ACHN (cell line): Measurements from ENCODE around the gene PDZK1IP1.
"Not testable (repeated sequence)": the region's sequence is repeated elsewhere in the genome, so short reads cannot be mapped to it uniquely, and the experiment has no call there.

ENCODE experiments used
- DNase-seq: peaks from one replicate; pipeline ENCODE4 v3.0.0-alpha.2; 2015
- in situ Hi-C: cut with HindIII; loops from 2 replicates; pipeline ENCODE4 v1.10.0; 2017; ENCODE audit warnings: low sequenced_read_pairs, low pct_ligation_motif_present, low pct_unique_long_range_greater_than_20kb

Gene PDZK1IP1

DNA sequence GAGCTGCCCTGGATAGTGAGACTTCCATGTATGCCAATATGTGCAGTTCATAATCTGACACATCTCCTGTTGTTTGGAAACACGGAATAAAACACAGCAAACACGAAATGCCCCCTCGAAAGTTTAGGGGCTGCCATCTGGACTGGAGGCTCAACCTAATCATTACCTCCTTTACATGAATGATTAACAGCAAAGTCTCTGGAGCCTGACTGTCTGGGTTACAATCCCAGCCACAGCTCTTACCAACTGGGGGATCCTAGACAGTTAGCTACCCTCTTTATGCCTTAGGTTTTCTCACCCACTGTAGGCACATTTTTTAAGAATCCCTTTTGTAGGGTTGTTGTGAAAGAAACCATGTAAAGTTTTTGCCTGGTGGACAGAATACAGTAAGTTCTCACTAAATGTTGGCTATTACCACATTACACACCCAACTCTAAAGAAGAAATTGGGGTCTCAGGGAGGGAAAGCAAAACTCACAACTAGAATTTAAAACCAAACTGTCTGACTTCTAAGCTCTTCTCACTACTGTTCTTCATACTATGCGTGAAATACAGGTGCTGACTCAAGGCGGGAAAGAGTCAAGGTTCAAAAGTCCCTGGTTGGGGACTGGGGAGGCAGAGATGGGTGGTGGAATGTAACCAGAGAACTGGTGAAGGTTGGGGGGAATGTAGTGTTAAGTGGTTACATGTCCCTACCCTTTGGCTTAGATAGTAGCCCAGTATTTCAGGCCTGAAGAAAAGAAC, 28.4 kb downstream of the PDZK1IP1 start:
- in situ Hi-C loops: no loop called here

DNA sequence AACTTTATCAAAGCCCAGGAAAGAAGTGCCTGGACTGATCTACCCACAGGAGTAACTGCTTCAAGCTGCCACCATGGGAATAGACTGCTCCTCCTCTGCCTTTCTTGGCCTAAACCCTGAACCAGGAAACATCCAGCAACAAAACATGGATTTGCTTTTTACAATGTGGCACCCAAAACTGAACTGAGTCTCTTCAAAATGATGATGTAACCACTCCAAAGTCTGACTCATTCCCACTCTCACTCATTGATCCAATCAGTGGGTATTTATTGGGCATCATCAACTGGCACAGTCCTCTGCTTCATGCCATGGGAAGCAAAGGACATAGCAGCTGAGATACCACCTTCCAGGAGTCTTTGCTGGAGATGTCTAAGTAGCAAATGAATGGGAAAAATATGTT, 29.1 kb downstream of the PDZK1IP1 start:
- no peak for DNase-seq
- in situ Hi-C loops: no loop called here

More for the DNA sequence above, 28.4 kb downstream of the PDZK1IP1 start:
- peak; percentile 38 for DNase-seq

DNA sequence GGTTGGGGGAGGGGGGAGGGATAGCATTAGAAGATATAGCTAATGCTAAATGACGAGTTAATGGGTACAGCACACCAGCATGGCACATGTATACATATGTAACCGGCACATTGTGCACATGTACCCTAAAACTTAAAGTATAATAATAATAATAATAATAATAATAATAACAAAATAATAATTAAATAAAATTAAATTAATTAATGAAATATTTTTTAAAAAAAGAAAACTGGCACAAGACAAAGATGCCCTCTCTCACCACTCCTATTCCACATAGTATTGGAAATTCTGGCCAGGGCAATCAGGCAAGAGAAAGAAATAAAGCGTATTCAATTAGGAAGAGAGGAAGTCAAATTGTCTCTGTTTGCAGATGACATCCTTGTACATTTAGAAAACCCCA, 31.9 kb downstream of the PDZK1IP1 start:
- in situ Hi-C loops, DNase-seq: not testable (repeated sequence)

DNA sequence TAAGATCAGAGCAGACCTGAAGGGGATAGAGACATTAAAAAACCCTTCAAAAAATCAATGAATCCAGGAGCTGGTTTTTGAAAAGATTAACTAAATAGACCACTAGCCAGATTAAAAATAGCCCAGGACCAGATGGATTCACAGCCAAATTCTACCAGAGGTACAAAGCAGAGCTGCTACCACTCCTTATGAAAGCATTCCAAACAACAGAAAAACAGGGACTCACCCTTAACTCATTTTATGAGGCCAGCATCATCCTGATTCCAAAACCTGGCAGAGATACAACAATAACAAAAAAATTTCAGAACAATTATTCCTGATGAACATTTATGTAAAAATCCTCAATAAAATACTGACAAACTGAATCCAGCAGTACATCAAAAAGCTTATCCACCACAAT, 33.4 kb downstream of the PDZK1IP1 start:
- in situ Hi-C loops, DNase-seq: not testable (repeated sequence)

DNA sequence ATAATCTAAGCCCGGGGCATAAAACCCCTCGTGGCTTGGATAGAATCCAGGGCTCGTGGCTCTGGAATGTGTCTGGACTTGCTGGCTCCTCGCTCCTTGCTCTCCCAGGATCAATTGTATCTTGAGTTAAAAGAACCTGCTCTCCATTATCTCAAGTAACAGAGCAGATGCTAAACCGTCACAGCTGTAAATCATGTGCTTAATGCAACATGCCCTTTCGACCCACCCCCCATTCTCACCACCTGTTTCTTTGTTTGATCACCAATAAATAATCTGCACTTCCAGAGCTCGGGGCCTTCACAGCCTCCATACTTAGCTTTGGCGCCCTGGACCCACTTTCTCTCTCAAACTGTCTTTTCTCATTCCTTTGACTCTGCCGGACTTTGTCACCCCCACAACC, 40.7 kb downstream of the PDZK1IP1 start:
- DNase-seq, in situ Hi-C loops: not testable (repeated sequence)

DNA sequence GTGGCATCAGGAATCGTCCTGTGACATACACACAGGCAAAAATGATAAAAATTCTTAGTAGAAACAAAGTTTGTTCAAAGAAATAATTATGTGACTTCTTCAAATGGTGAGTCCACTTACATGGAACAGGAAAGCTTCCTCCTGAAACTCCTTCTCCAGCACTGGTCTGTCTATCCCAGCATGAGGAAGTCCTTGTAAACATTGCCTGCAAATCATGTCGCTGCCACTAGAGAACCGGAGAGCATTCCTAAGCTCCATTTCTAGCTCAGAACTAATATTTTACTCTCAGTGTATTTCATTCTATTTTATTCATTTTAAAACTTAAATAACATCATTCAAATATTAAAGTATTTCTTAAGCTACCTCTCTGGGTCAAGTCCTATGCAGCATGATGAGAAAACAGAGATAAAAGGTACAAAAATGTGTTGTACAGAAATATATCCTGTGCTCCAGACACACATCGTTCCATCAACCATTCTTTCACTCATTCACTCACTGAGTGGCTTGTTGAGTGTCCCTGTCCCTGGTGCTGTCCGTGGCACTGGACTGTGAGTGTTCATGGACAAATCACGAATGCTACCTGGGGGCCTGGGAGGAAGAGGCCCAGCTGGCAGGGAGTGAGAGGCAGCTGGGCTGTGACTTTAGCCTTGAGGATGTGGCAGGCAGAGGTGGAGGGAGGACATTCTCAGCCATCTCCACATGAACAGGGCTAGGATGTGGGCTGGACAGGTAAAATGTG, 42.6 kb downstream of the PDZK1IP1 start:
- DNase-seq: no peak
- in situ Hi-C loops: no loop called here

DNA sequence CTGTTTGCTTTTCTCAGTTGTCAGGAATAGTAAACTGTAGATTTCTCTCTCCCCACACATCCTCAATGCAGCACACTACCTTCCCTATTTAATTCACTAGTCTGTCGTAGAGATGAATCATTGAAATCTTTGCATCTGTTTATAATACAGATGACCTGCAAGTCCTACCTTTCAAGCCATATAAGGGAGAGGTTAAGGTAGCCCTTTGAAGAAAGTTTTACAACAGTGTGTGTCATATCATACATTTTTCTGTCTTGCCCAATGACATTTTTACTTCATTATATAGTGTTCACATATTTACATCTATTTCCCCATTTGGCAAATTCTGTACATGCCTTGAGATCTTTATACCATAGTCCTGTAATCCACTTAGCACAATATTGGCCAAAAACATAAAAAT, 43.3 kb downstream of the PDZK1IP1 start:
- DNase-seq, in situ Hi-C loops: not testable (repeated sequence)

DNA sequence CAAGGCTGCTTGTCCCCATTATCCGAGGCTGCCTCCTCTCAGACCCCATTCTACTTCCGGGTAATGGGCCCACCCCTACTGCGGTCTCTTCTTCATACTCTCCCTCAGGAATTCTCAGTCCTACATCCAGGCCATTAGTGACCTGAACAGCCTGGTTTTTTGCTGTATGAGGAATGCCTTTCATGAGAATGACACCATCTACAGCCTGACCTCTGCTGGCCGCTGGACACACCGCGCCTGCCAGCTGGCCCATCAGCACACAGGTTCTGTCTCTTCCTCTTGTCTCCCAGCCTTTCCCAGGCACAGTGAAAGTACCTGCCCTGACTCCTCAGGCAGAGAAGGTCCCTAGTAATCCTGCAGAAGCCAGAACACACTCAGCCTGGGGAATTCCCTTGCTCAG, 46.2 kb downstream of the PDZK1IP1 start:
- in situ Hi-C loops, DNase-seq: not testable (repeated sequence)

DNA sequence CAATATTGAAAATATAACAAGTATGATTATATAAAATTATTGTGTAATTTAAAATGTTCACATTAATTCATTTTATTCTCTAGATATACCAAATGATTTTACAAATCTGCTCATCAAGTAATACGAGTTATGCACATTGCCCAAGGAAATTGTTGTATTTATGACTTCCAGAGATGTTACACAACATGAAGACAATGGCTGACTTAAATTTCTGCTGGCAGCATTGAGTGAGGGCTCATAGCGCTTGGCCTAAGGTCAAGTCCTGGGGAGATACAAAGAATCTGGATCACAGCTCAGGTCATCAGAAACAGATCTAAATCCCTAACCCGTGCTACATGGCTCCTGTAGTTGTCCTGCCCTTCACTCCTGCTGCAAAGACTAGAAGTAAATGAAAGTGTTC, 49.5 kb downstream of the PDZK1IP1 start:
- DNase-seq, in situ Hi-C loops: not testable (repeated sequence)

DNA sequence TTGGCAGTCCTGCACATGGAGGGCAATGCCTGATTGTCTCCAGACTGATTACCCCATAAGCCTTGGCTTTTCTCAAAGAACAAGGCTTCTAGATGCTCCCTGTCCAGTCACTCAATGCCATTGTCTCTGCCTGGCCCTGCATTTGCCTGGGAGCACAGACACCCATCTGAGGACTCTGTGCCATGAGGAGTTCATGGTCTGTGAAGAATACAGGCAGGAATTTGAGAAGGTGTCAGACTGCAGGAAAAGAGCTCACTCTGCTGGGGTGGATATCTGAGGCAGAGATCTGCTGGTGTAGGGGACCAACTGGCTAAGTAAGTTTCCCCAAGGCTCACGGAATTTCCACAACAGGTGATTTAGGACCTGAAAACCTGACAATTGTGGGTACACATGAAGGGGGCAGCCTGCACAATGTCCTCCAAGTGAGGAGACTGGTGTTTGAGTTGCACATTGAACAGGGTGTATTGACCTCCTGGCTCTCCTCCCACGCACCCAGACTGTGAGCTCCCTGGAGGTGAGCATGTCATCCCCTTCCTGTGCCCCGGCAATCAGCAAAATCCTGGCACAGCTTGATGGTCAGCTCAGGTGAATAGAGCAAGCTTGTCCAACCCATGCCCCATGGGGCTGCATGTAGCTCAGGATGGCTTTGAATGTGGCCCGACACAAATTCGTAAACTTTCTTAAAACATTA, 51.8 kb downstream of the PDZK1IP1 start:
- DNase-seq: no peak
- in situ Hi-C loops: no loop called here

DNA sequence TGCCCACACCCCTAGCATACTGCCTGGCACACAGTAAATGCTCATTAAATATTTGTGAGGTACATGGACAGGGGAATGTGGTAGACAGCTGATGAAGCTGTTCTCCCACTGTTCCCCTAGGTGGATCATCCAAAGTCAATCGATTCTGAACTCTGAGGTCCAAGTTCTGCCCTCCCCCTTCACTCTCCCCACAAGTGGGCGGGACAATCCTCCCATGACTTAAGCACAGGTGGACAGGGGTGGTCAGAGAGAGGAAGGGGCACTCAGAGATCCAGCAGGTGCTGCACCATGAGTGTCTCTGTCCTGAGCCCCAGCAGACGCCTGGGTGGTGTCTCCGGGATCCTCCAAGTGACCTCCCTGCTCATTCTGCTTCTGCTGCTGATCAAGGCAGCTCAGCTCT, 52.6 kb downstream of the PDZK1IP1 start, which contains the start of gene CYP4A22:
CYP4A22 (plus strand) TSS at position 244 of the 400 bp plus-strand sequence; CDS start at position 289, 45 bp downstream.
- no peak for DNase-seq
- in situ Hi-C loops: no loop called here
